HEK293T (cell line): ENCODE measurements around the gene FBXO28.
"Not testable (repeated sequence)": the region's sequence is repeated elsewhere in the genome, so short reads cannot be mapped to it uniquely, and the experiment has no call there.

Experiments used
- CTCF ChIA-PET: fragments of 350-600 bp; formaldehyde crosslinking; extraction: SDS; loops from one replicate; lab custom pipeline; 2021; ENCODE audit warnings: antibody characterized with exemption, inconsistent platforms; lab: Yijun Ruan, JAX
- POLR2A ChIA-PET: fragments of 350-600 bp; formaldehyde crosslinking; extraction: SDS; loops from one replicate; lab custom pipeline; 2020; ENCODE audit warnings: antibody characterized with exemption, inconsistent platforms; lab: Yijun Ruan, JAX
- DNase-seq: peaks from one replicate; pipeline ENCODE4 v3.0.0; 2012; ENCODE audit warnings: mixed read lengths; ENCODE audit errors: extremely low spot score
- ARNT ChIP-seq: fragments of 450-650 bp; IDR thresholded peaks from 2 replicates; pipeline ENCODE4 v1.6.1; 2017; ENCODE audit warnings: mild to moderate bottlenecking
- BHLHE40 ChIP-seq: fragments of 450-650 bp; IDR thresholded peaks from 2 replicates; pipeline ENCODE4 v1.6.1; 2016; ENCODE audit warnings: mild to moderate bottlenecking, moderate library complexity, borderline replicate concordance
- CTBP1 ChIP-seq: fragments of 450-650 bp; IDR thresholded peaks from 2 replicates; pipeline ENCODE4 v1.6.1; 2016; ENCODE audit warnings: borderline replicate concordance
- ELF4 ChIP-seq: fragments of 450-650 bp; IDR thresholded peaks from 2 replicates; pipeline ENCODE4 v1.6.1; 2017; ENCODE audit warnings: antibody characterized with exemption
- FOXA1 ChIP-seq: fragments of 450-650 bp; IDR thresholded peaks from 2 replicates; pipeline ENCODE4 v1.6.1; 2016; ENCODE audit warnings: mild to moderate bottlenecking
- FOXK2 ChIP-seq: fragments of 450-650 bp; IDR thresholded peaks from 2 replicates; pipeline ENCODE4 v1.6.1; 2016; ENCODE audit warnings: mild to moderate bottlenecking
- FOXM1 ChIP-seq: fragments of 450-650 bp; IDR thresholded peaks from 2 replicates; pipeline ENCODE4 v1.6.1; 2017; ENCODE audit warnings: mild to moderate bottlenecking, borderline replicate concordance
- HDGF ChIP-seq: fragments of 450-650 bp; IDR thresholded peaks from 2 replicates; pipeline ENCODE4 v1.6.1; 2017; ENCODE audit warnings: antibody characterized with exemption, borderline replicate concordance
- L3MBTL2 ChIP-seq: fragments of 450-650 bp; conservative IDR thresholded peaks from 2 replicates; pipeline ENCODE4 v1.6.1; 2016; ENCODE audit warnings: mild to moderate bottlenecking
- LEF1 ChIP-seq: fragments of 450-650 bp; IDR thresholded peaks from 2 replicates; pipeline ENCODE4 v1.6.1; 2017; ENCODE audit warnings: mild to moderate bottlenecking, borderline replicate concordance
- NFRKB ChIP-seq: fragments of 450-650 bp; IDR thresholded peaks from 2 replicates; pipeline ENCODE4 v1.6.1; 2016; ENCODE audit warnings: mild to moderate bottlenecking, moderate library complexity
- PKNOX1 ChIP-seq: fragments of 450-650 bp; IDR thresholded peaks from 2 replicates; pipeline ENCODE4 v1.6.1; 2016
- SP1 ChIP-seq: fragments of 450-650 bp; IDR thresholded peaks from 2 replicates; pipeline ENCODE4 v1.6.1; 2017
- SUZ12 ChIP-seq: fragments of 450-650 bp; IDR thresholded peaks from 2 replicates; pipeline ENCODE4 v1.6.1; 2016; ENCODE audit warnings: mild to moderate bottlenecking
- TARDBP ChIP-seq: fragments of 450-650 bp; IDR thresholded peaks from 2 replicates; pipeline ENCODE4 v1.6.1; 2016
- ZNF384 ChIP-seq: fragments of 450-650 bp; IDR thresholded peaks from 2 replicates; pipeline ENCODE4 v1.6.1; 2016

Gene FBXO28

GRCh38 chr1:224203243-224204016 lies 89.5 kb downstream of the FBXO28 start:
- ChIA-PET CTCF (no interaction called here), POLR2A (no interaction called here)
- TF ChIP-seq FOXM1 (no peak), BHLHE40 (no peak), FOXA1 (no peak), ELF4 (no peak), SUZ12 (no peak), LEF1 (no peak), CTBP1 (no peak), ZNF384 (no peak), HDGF (no peak), SP1 (no peak), FOXK2 (no peak)
- DNase-seq = no peak

GRCh38 chr1:224205438-224205840 lies 91.5 kb downstream of the FBXO28 start:
- POLR2A ChIA-PET = interaction anchor here (0.9 to 1.8 kb wide), 4 partner anchors 8 to 124 kb away, joined by 3 to 11 read pairs (median 4); partner anchors contain the start of gene DEGS1
- CTCF ChIA-PET = interaction anchor here (0.8 to 1.1 kb wide), 3 partner anchors 13 to 507 kb away, joined by 3 read pairs; no protein-coding TSS in a partner anchor
- TF ChIP-seq BHLHE40 (no peak), ARNT (no peak), LEF1 (no peak), ELF4 (no peak), SUZ12 (no peak), FOXK2 (no peak), PKNOX1 (no peak), FOXA1 (no peak), NFRKB (no peak), L3MBTL2 (no peak), HDGF (no peak), FOXM1 (no peak), SP1 (no peak), TARDBP (no peak), ZNF384 (no peak), CTBP1 (no peak)
- no peak for DNase-seq

GRCh38 chr1:224205931-224206538 lies 92.1 kb downstream of the FBXO28 start:
- not testable (repeated sequence) for DNase-seq
- ChIA-PET CTCF (interaction anchor here (0.8 to 1.0 kb wide), 2 partner anchors 90 to 508 kb away, joined by 3 read pairs; no protein-coding TSS in a partner anchor), POLR2A (interaction anchor here (1.8 kb wide), 2 partner anchors 13 to 23 kb away, joined by 5 to 11 read pairs; partner anchors contain the start of gene DEGS1)

- TF ChIP-seq ARNT (no peak), ZNF384 (no peak), BHLHE40 (no peak), LEF1 (no peak), CTBP1 (no peak), FOXM1 (no peak)
- no peak for DNase-seq
- CTCF ChIA-PET = no interaction called here
- POLR2A ChIA-PET = no interaction called here
Measured at GRCh38 chr1:224211206-224211962, 97.5 kb downstream of the FBXO28 start.
